ENCODE results near the gene INPP5B.
A peak's percentile ranks its signal among the peaks of the same experiment; 100 is the strongest.
"Not testable (repeated sequence)": the region's sequence is repeated elsewhere in the genome, so short reads cannot be mapped to it uniquely, and the experiment has no call there.

The INPP5B gene

DNA sequence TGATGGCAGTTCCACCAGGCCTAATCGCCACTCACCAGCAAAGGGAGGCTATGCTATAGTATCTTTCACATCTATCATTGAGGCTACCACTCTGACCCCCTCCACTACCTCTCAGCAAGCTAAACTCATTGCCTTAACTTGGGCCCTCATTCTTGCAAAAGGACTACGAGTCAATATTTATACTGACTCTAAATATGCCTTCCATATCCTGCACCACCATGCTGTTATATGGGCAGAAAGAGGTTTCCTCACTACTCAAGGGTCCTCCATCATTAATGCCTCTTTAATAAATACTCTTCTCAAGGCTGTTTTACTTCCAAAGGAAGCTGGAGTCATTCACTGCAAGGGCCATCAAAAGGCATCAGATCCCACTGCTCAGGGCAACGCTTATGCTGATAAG lies 35.4 kb downstream of the INPP5B start:
- not testable (repeated sequence) for DNase-seq (ENCODE audit: low spot score)

DNA sequence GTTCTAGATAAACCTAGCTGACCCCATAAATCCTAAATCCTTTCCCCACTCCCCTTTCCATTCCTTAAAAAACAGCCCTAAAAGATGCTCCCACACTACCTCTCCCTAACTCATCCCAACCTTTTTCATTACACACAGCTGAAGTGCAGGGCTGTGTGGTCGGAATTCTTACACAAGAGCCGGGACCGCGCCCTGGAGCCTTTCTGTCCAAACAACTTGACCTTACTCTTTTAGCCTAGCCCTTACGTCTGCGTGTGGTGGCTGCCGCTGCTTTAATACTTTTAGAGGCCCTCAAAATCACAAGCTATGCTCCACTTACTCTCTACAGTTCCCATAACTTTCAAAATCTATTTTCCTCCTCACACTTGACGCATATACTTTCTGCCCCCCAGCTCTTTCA lies 36.0 kb downstream of the INPP5B start:
- DNase-seq (ENCODE audit: low spot score), result not testable (repeated sequence)

DNA sequence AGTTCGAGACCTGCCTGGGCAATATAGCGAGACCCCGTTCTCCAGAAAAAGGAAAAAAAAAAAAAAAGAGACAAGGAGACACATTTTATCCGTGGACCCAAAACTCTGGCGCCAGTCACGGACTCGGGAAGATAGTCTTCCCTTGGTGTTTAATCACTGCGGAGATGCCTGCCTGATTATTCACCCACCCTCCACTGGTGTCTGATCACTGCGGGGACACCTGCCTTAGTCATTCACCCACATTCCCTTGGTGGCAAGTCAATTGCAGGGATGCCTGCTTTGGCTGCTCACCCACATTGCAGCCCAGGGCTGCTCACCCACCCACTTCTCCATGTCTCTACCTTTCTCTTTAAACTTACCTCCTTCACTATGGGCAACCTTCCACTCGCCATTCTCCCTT lies 38.3 kb downstream of the INPP5B start:
- DNase-seq (ENCODE audit: low spot score), result not testable (repeated sequence)

DNA sequence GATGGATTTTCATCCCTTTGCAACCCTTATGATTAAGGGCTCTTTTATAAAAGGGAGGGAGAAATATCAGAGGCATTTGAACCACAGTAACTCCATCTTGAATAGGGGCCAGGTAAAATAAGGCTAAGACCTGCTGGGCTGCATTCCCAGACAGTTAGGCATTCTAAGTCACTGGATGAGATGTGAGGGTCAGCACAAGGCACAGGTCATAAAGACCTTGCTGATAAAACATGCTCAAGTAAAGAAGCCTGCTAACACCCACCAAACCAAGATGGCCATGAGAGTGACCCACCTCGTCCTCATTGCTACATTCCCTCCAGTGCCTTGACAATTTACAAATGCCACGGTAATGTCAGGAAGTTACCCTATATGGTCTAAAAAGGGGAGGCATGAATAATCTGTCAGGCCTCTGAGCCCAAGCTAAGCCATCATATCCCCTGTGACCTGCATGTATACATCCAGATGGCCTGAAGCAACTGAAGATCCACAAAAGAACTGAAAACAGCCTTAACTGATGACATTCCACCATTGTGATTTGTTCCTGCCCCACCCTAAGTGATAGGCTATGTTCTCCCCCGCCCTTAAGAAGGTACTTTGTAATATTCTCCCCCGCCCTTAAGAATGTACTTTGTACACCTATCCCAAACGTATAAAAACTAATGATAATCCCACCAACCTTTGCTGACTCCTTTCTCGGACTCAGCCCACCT lies 39.3 kb downstream of the INPP5B start:
- DNase-seq (ENCODE audit: low spot score), result not testable (repeated sequence)

DNA sequence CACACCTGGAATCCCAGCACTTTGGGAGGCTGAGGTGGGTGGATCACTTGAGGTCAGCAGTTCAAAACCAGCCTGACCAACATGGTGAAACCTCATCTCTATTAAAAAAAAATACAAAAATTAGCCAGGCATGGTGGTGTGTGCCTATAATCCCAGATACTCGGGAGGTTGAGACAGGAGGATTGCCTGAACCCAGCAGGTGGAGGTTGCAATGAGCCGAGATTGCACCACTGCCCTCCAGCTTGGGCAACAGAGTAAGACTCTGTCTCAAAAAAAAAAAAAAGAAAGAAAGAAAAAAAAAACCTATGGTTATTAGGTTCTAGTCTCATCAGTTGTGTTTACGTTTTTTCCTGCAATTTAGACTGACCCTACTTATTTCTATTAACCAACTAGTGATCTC lies 40.3 kb downstream of the INPP5B start:
- not testable (repeated sequence) for DNase-seq (ENCODE audit: low spot score)

DNA sequence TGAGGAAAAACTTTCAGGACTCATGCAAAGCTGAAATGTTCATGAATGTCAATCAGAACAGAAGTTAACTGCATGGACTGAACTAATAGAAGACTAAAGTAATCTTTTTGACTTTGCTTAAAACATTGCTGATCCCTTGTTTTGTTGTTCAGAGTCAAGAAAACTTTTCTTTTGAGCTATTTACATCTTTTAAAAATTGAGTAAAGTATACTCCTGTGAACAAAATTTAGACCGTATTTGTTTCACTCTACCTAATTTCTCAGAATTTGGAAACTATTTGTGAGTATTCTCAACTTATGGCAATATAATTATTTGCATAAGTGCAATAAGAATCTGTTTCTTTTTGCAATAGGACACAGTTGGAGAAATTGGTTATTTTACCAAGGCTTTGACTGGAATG lies 41.1 kb downstream of the INPP5B start:
- DNase-seq (ENCODE audit: low spot score), result no peak

DNA sequence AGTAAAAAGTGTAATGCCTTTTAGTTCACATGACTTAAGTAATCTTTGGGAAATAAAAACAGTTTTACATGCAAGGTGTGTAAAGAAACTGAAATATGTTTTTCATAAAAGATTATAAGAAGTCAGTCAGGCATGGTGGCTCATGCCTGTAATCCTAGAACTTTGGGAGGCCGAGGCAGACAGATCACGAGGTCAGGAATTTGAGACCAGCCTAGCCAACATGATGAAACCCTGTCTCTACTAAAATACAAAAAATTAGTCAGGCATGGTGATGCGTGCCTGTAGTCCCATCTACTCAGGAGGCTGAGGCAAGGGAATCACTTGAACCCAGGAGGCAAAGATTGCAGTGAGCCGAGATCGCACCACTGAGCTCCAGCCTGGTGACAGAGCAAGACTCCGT lies 42.9 kb downstream of the INPP5B start:
- DNase-seq (ENCODE audit: low spot score), result not testable (repeated sequence)

DNA sequence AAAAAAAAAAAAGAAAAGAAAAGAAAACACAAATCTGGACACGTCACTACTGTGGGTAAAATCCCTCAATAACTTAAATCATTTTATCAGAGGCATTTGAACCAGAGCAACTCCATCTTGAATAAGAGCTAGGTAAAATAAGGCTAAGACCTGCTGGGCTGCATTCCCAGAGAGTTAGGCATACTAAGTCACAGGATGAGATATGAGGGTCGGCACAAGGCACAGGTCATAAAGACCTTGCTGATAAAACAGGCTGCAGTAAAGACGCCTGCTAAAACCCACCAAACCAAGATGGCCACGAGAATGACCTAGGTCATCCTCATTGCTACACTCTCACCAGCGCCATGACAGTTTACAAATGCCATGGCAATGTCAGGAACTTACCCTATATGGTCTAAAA lies 43.9 kb downstream of the INPP5B start:
- no peak for DNase-seq (ENCODE audit: low spot score)

DNA sequence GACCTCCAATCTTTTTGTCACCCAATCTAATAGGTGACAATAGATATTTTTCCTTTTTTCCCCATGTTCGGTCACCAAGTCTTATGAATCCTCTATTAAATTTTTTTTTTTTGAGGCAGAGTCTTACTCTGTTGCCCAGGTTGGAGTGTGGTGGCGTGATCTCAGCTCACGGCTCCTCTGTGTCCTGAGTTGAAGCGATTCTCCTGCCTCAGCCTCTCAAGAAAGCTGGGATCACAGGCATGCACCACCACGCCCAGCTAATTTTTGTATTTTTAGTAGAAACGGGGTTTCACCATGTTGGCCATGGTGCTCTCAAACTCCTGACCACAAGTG lies 45.0 kb downstream of the INPP5B start:
- DNase-seq (ENCODE audit: low spot score), result no peak

DNA sequence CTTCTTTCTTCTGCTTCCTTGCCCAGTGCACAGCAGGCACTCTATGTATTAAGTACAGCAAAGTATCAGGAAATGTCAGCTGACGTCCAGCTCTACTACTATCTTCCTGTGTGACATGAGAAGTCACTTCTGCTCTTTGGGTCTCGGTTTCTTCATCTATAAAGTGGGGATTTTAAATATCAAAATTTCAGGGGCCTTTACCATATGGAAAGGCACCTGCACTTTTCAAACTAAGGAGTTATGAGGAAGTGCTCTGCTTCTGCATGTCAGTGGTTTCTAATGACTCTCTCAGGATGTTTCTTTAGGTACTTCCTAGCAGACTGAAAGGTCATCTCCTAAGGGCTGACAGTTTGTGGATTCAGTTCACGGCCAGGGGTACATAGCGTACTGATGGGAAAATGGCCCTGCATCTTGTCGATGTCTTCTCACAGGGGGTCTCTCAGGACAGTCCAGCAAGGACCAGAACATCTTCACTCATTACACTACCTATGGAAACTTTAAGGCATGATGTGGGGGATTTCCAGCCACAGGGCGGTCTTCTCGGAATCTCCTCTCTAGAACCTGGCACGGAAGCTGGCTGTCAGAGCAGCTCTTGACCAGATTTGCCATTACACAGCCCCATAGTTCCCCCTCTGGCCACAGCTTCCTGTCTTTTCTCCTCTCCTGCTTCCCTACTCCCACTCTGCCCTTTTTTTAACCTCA lies 45.5 kb downstream of the INPP5B start:
- DNase-seq (ENCODE audit: low spot score), result no peak

DNA sequence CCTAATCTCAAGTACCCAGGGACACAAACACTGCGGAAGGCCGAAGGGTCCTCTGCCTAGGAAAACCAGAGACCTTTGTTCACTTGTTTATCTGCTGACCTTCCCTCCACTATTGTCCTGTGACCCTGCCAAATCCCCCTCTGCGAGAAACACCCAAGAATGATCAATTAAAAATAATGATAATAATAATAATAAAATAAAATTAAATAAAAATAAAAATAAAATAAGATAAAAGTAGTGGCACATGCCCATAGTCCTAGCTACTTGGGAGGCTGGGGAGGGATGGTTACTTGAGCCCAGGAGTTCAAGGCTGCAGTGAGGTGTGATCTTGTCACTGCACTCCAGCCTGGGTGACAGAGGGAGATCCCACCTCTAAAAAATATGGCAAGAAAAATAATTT lies 49.3 kb downstream of the INPP5B start:
- DNase-seq (ENCODE audit: low spot score), result not testable (repeated sequence)

DNA sequence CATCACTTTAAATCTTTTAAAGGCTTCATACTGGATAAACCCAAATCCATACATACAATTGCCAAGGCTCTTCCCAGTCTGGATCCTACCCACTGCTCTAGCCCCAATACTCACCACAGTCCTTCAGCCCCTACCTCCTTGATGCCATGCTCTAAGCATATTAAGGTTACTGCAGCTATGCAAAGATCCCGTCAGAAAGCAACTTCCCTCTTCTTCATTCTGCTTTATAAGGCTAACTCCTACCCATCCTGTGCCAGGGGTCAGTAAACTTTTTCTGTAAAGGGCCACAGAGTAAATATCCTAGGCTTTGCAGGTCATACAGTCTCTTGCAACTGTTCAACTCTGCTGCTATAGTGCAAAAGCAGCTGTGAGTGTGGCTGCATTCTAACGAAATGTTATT lies 53.2 kb downstream of the INPP5B start:
- no peak for DNase-seq (ENCODE audit: low spot score)

DNA sequence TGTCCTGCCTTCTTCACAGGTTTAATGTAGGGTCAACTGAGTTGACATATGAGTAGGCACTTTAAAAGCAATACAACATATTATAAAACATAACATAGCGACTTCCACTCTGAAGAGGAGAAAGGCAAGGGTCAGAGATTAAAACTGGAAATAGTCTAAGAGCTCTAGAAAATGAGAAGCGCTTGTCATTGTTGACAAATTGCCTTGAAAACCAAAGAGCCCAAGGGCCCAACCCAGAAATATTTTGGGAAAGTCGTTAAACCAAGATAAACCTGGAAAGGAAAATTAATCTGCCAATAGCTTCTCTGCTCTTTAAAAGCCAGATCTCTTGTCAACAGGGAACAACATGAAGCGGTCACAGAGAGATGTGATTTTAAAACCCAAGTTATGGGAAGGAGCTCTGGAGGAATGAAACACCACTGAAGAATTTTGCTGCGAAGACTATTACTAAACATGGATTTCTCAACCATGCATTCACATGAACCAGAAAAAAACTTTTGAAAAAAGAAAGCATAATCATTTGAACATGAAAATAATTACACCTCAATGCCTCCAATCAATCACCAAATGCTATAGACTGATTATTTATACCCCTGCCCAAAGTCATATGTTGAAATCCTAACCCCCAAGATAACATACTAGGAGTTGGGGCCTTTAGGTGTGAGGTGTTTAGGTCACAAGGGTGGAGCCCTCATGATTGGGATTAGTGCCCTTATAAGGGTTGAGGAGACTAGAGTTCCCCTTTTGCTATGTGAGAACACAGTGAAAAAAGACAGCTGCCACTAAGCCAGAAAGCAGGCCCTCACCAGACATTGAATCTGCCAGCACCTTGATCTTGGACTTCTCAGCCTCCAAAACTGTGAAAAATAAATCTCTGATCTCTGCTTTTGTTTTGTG lies 54.5 kb downstream of the INPP5B start:
- DNase-seq (ENCODE audit: low spot score), result peak; percentile 80

DNA sequence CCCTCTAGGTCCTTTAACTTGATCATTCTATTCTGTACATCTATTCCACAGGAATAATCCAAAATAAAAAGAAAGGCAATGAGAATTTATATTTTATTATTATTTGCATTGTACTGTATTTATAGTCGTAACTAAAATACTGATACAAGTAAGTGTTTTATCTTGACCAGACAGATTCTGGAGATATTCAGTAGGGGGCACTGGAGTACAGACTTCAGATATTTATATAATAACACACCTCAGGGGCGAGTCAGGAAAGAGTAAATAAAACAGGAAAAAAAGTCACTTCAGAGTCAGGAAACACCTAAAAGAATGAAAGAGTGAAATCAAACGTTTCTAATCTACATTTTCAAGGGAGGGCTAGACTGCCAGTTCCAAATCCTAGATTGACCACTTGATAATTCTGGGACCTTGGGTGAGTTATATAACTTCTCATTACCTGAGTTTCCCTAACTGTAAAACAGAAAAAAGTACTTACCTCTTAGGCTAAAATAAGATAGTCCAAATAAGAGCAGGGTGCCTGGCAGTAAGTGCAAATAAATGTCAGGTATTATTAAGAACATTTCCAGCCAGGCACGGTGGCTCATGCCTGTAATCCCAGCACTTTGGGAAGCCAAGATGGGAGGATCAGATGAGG lies 56.4 kb downstream of the INPP5B start:
- DNase-seq (ENCODE audit: low spot score), result peak; percentile 43

DNA sequence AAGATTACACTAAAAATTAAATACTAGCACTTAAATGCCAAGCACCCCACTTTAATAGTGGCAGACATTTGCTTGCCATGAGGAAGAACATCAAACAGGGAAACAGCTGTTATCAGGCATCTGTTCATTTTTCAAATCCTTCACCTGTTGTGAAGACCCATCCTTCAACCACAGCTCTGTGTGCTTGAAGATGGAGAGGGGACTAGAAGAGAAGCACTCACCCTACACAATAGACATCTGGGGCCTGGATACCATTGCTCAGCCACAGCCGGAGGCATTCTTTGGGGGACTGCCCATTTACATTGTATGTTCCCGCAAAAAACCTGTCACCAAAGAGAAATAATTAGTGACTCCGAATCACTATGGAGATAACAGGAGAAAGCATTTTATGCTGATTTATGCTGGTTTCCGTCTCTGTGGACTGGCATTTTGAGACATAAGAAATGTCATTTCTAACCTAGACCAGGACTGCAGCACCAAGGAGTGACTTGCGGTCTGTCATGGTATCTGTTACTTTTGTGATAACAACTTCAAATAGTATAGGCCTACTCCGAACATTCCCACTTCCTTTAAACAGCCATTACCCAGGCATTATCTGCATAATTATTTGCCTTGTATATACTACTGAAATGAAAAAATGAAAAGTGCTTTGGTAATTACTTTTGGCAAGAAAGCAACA lies 58.7 kb downstream of the INPP5B start:
- no peak for DNase-seq (ENCODE audit: low spot score)

DNA sequence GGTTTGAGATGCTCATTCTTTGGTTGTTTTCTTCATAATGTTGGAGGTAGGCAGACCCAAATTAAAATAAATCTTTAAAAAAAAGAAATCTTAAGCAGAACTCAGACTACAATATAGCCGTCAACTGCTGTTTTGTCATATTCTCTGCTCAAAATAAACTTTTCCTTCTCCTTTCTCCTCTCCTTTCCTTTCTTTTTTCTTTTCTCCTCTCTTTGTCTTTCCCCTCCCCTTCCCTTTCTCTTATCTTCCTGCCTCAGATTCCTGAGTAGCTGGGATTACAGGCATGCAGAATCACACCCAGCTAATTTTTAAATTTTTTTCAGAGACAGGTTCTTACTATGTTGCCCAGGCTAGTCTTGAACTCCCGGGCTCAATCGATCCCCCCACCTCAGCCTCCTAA lies 62.7 kb downstream of the INPP5B start:
- DNase-seq (ENCODE audit: low spot score), result no peak

DNA sequence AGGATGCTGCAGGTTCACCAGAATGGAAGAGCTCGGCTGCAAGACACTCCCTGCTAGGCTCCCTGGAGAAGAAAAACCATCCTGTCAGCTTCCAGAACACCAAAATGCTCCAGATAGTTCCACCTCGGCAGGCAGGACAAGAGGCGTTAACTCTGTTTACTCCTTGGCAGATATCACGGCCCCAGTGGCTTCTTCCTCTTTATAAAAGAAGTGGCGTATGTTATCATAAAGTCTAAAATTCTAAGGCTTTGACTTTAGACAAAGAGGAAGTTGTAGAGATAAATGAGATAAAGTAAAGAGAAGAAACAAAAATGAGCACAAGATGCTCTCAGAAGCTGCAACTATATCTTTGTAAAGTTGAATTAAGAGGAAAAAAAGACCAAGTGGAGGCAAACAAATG lies 63.2 kb downstream of the INPP5B start:
- no peak for DNase-seq (ENCODE audit: low spot score)

DNA sequence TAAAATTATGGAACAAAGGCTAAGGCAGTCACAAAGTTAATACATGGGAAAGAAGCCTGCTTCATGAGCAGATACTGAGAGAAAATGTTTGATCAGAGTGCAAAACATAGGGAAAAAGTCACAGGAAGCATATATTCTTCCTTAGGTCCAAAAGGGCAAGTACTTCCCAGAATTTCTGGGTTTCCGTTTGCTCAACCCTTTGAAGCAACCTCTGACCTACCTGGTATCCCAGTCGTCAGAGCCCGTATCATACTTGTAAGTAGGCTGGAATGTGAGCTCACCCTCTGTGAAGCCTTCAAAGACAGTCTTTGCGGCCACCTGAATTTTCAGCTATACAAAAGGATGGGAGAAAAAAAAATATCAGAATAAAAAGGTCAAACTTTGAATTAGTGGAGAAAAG lies 67.0 kb downstream of the INPP5B start:
- no peak for DNase-seq (ENCODE audit: low spot score)

DNA sequence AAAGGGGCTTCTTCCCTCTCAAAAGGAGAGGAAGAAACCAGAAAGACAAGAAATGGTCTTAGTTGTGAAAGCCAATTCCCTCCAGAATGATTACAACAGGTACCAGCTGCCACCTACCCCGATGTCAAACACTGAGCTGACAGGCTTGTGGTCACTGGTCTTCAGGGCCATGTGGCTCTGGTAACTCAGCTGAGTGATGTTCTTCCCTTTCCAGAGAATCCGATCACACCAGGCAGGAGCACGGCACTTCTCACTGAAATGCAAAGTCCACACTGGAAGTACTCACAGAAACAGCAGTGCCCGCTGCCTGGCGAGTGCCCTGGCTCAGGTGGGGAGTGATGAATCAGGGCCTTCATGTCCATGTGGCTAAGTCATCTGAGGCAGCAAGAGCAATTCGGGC lies 68.8 kb downstream of the INPP5B start:
- DNase-seq (ENCODE audit: low spot score), result no peak

DNA sequence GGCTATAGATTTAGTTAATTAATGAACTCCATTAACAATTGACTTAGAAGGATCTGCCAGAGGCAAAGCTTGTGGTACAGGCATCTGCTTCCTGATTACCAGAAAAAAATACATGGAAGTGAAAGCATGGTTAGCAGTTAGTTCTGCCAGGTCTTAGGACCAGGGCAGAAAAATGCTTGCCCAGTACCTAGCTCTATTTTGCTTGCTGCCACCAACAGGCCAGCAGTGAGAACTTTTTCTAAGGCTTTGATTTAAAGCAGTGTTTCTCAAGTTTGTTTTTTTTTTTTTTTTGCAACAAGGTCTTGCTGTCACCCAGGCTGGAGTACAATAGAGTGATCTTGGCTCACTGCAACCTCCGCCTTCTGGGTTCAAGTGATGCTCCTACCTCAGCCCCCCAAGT lies 71.0 kb downstream of the INPP5B start:
- no peak for DNase-seq (ENCODE audit: low spot score)

DNA sequence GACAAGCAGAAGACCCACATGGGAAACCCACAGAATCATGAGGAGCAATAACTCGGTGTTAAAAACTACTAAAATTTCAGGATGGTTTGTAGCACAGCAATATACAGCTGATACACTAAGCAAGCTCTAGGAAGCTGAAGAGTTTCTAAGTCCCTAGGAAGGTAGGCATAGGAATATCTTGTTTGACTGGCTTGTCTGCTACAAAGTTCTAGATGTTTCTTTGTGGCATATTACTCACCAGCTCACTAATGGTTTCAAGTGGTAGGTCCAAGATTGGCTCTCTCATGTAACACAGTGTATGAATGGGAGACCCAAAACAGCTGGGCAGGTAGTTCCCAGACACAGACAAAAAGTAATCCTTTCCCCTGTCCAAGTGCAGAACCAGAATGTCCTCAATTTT lies 74.2 kb downstream of the INPP5B start:
- DNase-seq (ENCODE audit: low spot score), result no peak

DNA sequence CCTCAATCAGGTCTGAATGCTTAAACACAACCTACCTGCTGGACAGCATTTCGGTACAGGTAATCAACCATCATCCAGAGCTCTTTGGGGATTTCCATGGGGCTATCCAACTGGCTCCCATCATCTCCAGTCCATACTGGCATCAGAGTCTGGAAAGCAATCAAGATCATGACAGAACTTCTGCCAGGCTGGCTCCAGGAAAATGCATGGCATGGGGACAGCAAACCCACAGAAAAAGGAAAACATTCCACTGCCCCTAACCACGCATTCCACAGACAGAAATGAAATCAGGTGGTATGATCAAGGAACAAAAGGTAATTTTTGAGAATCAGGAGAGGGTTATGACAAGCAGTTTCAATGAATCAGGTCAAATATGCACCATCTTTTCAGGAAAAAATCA lies 78.4 kb downstream of the INPP5B start:
- no peak for DNase-seq (ENCODE audit: low spot score)
